Measurements from ENCODE around the gene TTLL5.

The TTLL5 gene

GRCh38 chr14:75660630-75661498, at the start of gene TTLL5, which contains the start of gene ERG28:
TTLL5 (plus strand) TSS chr14:75661246; CDS start chr14:75663150, 1,904 bp downstream.
ERG28 (minus strand) TSS chr14:75660876; CDS start chr14:75657502, 3,374 bp downstream.
- peak; percentile 97 for DNase-seq

DNA sequence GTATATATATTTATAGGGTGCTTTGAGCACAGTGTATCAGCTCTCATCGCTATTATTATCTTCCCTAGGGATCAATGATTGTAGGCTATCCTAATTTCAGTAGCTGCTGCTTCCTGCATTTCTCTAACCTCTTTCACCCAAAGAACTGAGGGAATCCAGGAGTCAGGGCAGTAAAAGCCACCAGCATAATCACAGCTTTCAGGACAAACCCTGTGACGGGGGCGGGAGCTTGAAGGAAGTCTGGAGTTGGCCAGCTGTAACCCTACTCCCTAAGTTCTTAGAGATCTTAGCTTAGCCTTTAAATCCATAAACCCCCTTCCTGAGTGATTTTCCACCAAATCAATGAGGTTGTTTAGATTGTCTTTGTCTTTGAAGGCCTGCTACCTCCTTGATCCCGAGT, 48.9 kb upstream of the TTLL5 start:
- no peak for DNase-seq

DNA sequence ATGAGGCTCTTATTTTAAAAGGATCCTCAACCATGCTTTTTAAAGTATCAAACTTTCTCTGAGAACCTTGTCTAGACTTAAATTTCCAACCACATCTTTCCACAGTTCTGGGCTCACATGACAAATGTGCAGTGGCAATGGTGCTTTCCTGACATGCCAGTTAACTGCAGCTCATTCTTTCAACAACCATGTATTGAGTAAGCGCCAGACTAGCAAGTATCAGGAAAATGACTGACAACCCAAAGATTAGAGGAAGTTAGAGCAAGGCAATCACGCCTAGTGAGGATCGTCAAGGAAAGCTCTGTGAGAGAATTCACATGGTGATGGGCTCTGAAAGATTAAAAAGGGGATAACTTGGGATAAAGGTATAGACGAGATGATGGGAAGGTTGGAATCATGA, 46.9 kb upstream of the TTLL5 start:
- DNase-seq = no peak

GRCh38 chr14:75615200-75615599, 45.8 kb upstream of the TTLL5 start:
- no peak for DNase-seq

GRCh38 chr14:75619548-75619947, 41.5 kb upstream of the TTLL5 start:
- DNase-seq = no peak

GRCh38 chr14:75625034-75625433, 36.0 kb upstream of the TTLL5 start:
- DNase-seq = no peak

- DNase-seq = no peak
Observed at GRCh38 chr14:75626396-75626795, 34.6 kb upstream of the TTLL5 start.

DNA sequence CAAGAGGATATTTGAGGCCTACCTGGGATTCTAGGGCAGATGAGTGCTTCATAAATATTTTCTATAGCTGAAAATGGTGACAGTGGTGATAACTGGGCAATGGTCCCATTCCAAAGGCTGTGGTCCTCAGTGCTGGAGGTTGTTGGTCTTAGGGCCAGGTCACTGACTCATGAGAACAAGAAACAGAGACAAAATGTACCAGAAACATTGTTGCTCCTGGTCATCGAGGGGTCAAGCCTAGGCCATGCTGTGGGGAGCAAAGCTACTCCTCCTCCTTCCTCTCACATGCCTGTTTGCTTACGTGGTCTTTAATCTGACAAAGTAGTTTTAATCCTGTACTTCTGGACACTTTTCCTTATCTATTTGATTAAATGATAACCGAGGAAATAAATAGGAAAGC, 34.2 kb upstream of the TTLL5 start:
- DNase-seq = no peak

DNA sequence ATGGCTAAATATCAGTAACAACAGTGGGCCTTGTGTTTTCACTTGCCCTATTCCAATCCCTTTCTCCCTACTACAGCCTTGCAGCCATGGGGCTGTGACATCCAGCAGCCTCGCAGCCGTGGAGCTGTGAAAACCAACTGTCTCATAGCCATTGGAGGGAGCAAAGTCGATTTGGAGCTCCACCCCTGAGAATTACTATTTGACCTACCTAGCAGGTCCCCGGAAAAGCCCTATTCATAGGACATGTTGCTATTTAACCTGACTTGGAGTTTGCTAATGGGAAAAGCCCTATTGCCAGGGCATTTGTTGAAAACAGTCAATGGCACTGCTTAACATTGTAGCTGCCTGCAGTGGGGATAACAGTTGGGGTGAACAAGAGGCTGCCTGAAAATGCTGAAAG, 33.6 kb upstream of the TTLL5 start:
- DNase-seq = no peak

DNA sequence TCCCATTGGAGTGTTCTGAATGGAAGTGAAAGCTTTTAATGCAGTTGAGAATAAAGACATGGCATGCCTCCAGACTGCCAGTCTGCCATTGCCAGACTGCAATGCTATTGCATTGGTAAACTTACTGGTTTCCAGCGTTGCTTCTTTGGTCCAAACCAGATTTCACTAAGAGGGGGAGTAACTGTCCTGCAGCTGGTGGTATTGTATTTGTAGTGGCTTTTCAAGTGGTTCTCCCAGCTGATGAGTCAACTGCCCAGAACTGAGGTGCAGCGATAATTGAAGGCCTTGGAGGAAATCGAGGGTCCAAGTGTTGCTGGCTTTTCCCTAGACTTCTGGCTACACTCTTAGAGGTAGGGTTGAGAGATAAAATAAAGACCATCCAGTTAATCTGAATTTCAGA, 32.2 kb upstream of the TTLL5 start:
- no peak for DNase-seq

DNA sequence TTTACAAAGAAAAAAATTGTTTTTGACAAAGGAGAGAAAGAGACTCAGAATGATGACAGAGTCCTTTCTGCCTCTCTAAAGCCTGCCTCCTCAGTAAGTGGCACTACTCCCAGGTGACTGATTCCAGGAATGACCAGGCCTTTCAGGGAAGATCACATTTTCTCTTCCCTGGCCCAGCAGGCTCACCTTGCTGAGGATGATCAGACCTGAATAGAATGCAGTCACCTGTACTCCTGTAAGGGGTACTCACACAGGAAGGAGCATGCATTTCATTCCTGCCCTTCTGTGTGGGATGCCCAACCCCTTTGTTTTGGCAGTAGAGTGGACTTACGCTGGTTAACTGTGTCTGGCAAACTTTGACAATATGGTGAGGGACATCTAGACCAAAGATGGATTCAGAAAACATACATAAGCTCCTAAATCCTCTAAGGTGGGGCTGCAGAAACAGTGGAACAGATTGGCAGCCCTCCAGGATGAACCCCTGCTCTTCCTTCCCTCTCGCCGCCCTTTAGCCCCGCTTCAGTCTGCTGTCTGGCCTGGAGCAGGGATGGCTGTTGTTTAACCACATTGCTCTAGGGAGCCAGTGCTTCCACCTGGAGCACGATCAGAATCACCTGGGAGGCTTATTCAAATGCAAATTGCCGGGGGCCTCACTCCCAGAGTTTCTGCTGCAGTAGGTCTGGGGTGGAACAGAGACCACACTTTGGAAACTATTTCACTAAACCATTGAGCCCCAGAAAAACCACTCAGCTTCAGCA, 30.2 kb upstream of the TTLL5 start:
- no peak for DNase-seq

GRCh38 chr14:75631453-75631831, 29.6 kb upstream of the TTLL5 start:
- no peak for DNase-seq

- DNase-seq = no peak
Observed at GRCh38 chr14:75634848-75635247, 26.2 kb upstream of the TTLL5 start.

GRCh38 chr14:75636100-75636692, 24.9 kb upstream of the TTLL5 start:
- no peak for DNase-seq

- DNase-seq = no peak
Observed at GRCh38 chr14:75640876-75641275, 20.2 kb upstream of the TTLL5 start.

DNA sequence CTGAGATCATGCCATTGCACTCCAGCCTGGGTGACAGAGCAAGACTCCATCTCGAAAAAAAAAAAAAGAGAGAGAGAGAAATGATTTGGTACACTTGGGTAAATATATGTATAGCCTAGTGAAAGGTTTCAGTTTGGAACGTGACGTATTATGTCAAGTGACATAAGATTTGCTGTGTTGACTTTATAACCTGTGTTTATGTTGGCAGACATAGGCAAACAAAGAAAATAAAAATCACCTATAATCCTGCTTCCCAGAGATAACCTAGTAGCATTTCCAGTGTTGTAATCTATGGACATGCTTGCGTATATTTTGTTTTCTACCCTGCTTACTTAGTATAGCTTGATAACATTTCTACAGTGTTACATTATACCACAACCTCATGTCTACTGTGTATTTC, 17.1 kb upstream of the TTLL5 start:
- DNase-seq = no peak

DNA sequence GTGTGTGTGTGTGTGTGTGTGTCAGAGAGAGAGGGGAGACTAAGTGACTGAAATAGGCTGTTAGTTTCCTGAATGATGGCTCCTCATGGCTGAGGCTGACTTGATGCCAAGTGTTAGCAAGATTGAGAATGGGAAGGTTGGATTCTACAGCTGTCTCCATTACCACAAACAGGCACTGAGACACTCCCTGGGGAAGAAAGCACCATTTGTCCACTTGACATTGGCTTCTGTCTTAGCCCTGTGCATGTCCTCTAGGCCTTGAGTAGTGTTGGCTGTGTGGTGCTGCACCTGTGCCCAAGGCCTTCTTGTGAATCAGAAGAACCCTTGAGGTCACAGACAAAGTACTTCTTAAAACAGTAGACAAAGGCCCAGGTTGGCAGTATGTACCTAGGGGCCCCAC, 16.0 kb upstream of the TTLL5 start:
- no peak for DNase-seq

DNA sequence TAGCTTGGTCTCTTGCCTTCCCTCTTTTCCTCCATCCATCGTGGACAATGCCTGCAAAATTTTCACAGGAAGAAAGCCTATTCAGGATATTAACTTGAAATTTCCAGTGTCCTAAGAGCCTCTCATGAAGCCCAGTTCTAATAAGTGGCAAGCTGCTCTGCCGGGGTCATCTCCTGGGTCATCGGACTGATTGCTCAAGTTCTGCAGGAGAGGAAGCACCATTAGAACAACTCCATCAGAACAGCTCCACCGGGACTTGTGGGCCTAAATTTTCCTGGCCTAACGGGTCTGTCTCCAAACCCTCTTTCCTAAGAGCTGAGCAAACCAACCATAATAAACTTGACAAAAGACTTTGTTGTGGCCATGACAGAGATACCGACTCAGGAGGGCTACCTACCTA, 14.3 kb upstream of the TTLL5 start:
- no peak for DNase-seq

DNA sequence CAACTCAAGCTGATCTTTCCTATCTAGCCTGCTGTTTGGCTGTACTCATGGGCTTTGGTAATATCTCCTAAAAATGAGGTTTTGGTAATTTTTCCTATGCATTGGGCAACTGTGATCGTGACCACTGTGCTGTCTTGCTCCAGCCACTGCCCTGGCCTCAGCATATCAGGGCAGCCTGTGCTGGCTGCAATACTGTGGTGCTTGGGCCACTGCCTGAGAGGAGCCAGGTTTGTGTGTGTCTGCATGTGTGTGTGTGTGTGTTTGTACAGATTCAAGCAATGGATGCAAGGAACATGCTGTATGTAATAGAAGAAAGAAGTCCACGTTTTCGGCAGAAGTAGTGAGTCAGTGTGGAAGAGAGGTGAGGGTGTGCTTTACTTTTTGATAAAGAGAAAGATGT, 13.4 kb upstream of the TTLL5 start:
- no peak for DNase-seq

GRCh38 chr14:75648066-75648838, 12.8 kb upstream of the TTLL5 start:
- DNase-seq = no peak

DNA sequence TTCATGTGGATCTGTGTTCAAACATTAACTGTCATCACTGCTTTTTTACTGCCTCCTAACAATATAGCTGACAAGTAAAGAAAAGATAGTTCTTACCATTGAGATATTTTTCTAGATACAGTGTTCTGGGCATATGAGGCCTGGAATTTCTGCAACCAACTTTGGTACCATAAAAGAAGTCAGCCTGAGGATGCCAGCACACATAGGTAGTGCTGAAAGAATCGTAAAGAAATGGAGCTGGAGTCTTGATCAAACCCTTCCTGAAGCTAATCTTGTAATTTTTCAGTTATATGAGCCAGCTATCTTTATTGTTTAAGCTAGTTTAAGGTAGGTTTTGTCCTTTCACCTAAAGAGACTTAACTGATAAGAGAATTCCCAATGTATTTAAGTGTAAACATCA, 11.7 kb upstream of the TTLL5 start:
- no peak for DNase-seq

GRCh38 chr14:75649773-75650172, 11.3 kb upstream of the TTLL5 start:
- DNase-seq = no peak

Measured in stimulated activated CD4-positive, alpha-beta T cell treated with anti-CD3 and anti-CD28 coated beads, Interleukin-4, amount 100 ng/mL, for 24 hours (primary cell).